HG02610 (cell line): ENCODE data around the gene PAQR5.

Source experiments
- ATAC-seq: cut with Tn5 transposase; IDR thresholded peaks from one replicate; pipeline ENCODE4 v1.9.1; 2021; ENCODE audit warnings: mild to moderate bottlenecking, moderate library complexity; ENCODE audit not compliant: unreplicated experiment

PAQR5 gene

GRCh38 chr15:69389426-69389825, 90.7 kb downstream of the PAQR5 start:
- no peak for ATAC-seq

DNA sequence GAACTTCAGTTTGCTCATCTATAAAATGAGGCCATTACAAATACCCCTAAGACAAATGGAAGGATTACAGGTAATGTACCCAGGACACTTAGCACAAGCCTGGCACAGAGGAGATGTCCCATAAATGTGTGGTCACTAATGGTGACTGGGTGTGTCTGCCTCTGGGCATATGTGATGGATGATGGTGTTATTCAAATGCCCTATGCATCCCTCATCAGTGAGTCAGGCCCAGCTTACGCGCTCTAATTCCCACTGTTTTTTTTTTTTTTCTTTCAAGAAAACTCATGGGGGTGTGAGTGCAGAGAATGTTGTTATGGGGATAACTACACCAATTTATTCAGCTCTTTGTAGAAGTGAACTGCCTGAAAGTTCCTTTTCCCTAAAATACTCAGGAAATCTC, 91.9 kb downstream of the PAQR5 start:
- no peak for ATAC-seq

DNA sequence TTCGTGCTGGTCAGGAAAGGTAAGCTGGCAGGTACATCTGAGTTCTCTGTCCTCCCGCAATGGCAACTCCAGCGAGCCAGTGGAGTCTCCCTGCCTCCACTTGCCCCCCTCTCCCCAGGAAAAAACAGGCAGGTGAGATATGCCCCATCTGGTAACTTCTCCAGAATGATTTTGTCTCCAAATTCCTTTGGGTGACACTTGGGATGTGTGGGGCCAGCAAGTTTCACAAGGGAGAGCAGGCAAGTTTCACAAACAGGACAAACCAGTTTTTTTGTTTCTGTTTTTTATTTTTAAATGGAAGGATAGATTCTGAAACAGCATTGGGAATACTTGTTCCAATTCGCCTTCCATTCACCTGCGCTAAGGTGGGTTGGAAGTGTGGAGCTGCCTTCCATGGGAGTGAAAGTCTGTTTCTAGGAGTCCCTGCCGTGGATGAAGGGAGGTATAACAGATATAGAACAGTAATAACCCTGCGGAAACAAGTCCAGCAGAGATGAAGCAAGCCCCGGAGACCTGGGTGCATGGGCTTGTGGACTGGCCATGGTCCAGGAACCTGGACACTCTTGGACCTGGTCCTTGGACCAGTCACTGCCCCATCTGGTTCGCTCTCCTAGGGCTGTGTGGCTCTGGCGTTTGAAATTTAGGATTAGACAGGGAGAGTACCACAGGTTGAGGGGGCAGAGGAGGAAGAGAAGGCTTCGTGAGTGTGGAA, 92.5 kb downstream of the PAQR5 start:
- ATAC-seq: no peak

- no peak for ATAC-seq
Observed at GRCh38 chr15:69392352-69392751, 93.6 kb downstream of the PAQR5 start.

DNA sequence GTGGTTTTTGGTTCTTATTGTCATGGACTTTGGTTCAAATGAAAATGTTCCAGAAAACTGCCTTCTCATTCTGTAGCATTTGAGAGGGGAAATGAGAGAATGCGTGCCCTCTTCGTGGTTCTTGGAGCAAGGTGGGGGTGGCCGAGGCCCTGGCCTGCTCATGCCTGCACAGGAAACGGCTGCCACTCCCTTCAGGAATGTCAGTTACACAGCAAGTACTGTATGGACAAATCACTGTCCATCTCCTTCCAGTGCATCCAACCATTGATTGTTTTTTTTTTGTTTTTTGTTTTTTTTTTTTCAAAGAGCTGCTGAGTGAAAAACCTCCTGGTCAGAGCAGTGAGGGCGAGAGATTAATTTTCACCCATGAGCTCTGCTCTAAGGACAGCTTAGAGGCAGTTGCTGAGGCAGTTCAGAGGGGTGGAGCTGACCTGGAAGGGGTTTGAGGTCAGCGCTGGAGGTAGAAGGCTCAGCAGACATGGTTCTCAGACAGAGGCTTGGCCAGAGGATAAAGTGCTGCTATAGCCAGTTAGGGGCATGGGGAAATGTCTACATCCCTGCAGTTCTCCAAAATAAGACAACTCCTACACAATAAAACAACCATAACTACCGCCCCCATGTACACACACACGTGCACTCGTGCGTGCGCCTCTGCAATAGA, 95.2 kb downstream of the PAQR5 start:
- ATAC-seq: no peak

GRCh38 chr15:69394556-69395282, 96.0 kb downstream of the PAQR5 start:
- ATAC-seq: no peak

DNA sequence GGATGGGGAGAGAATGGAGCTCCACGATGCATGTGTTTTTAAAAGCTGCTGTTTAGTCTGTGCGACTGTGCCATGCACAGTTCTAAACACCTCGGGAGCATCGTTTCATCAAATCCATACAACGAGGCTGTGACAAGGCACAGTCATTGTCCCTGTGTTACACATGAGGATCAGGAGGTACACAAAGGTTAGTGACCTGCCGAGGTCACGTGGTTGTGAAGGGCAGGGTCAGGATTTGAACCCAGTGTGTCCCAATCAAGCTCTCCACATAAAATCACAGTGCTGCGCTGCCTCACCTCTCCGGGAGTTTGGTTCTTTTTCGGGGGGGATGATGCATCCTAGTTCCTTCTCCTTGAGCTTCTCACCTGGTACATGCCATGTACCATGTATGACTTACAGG, 96.7 kb downstream of the PAQR5 start:
- no peak for ATAC-seq

- ATAC-seq: no peak
Observed at GRCh38 chr15:69395991-69396390, 97.3 kb downstream of the PAQR5 start.

DNA sequence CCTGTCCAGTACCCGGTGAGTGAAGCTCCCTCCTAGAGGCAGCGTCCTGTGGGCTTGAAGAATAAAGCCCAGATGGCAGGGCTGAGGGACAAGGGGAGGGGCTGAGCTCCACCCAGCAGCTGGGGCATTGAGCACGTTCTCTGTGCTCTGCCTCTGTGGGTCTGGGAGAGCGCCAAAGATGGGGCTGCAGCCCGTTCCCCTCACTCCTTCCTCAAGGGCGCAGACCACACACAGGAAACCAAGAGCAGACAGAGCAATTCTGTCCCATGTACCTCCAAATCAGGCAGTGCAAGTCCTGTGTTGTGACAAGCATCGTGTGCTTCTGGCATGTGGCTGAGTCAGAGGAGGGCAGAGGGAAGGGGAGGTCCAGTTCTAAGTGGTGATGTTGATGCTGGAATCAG, 99.8 kb downstream of the PAQR5 start:
- no peak for ATAC-seq

DNA sequence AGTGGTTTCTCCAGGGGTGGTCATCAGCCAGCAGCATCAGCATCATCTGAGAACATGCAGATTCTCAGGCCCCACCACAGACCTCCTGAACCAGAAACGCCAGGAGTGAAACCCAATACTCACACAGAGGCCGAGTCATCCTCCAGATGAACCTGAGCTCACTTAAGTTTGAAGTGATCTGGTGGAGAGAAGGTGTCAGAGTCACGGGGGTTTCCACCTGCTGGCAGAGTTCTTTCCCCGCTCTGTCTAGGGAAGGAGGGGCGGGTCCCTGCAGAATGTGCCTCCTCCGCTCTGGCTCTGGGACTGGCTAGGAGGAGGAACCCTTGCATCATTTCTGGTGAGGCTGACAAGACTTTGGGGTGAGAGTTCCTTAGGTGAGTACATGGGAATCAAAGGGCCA, 102.1 kb downstream of the PAQR5 start:
- no peak for ATAC-seq

DNA sequence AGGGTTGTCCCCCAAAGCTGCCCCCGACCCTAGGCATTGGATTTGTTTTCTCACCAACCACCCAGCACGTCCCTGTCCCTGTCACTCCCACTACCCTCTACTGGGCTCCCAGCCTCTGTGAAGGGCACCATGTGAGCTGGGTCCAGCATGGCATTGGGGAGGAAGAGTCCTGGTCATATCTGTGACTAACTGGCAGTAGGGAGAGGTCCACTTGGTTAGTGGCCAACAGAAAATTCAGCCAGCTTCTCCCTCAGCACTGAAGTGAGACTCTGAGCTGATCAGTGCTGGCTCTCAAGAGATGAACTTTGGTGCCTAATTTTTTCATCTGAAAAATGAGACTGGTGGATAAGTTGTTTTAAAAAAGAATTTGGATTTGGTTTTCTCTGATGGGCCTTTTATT, 104.1 kb downstream of the PAQR5 start:
- no peak for ATAC-seq

GRCh38 chr15:69403594-69403993, 104.9 kb downstream of the PAQR5 start:
- no peak for ATAC-seq

DNA sequence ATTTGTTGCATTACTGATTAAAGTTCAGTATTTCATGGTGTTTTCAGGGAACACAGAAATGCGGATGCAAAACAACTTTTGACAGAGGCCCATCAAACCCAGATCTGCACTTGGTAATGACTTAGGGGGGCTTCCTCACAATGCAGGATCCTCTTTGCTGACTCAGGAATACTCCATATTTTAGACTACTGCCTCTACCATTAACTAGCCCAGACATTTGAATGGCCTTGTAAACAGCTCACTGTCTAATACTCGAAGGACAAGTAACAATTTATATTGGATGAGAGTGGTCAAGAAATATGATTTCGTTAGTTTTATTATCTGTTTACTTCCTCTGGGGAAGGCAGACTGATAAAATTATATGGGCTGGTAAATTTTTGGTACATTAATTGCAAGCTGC, 106.4 kb downstream of the PAQR5 start:
- ATAC-seq: no peak

- no peak for ATAC-seq
Observed at GRCh38 chr15:69407719-69408400, 109.1 kb downstream of the PAQR5 start.

- no peak for ATAC-seq
Observed at GRCh38 chr15:69408841-69409240, 110.1 kb downstream of the PAQR5 start.

- ATAC-seq: no peak
Observed at GRCh38 chr15:69410248-69410874, 111.6 kb downstream of the PAQR5 start.

GRCh38 chr15:69412274-69412673, 113.6 kb downstream of the PAQR5 start:
- no peak for ATAC-seq

DNA sequence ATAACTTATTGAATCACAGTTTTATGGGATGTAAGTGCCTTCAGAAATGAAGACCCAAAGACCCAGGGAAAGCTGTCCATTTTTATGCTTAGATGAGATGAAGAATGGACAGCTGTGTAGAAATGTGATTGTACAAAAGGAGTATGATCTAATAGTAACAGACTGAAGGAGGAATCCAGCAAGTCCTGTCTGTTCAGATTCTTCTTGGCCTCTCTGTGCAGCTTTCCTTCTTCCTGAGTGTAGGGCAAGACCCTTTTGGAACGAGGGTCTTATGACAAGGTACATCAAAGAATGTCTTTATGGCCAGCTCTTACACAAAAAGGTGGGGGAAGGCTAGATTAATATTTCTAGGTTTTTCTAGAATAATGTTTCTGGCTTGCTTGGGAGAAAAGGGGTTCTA, 114.0 kb downstream of the PAQR5 start:
- ATAC-seq: no peak

DNA sequence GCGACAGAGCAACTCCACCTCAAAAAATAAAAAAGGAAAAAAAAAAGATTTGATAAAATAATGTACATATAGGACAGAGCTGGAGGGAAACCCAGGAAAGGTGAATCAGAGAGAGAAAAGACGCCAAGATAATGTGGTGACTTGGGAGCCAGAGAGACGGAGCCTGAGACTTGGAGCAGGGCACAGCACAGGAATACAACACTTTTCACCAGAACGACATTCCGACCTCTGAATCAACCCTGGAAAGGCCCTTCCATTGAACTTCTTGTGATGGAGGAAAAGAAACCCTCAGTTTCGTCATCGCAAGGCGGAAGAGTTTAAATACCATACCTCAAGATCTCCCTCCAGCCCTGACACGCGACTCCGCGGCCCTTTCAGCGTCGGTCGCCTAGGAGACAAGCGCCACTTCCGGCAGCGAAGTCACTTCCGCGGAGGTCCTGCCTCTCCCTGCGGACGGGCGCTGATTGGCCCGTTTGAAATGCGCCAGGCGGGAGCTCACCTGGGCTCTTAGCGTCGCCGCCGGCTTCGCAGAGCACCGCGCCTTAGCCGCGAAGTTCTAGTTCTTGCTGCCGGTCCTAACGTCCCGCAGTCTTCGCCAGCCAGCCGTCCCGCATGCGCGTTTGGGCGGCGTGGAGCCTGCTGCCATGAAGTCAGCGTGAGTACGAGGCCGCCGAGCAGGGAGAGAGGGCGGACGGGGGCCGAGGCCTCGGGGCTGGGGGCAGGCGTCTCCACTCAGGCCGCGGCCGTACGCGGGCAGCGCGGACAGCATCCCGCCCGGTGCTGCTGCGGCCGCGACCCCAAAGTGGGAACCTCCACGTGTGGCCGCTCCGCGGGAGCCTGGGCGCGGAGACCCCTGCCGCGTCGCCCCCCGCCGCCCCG, 115.3 kb downstream of the PAQR5 start, which contains the start of gene KIF23:
KIF23 (plus strand) TSS at position 528 of the 879 bp plus-strand sequence; CDS start at position 645, 117 bp downstream.
- peak; percentile 96 for ATAC-seq

DNA sequence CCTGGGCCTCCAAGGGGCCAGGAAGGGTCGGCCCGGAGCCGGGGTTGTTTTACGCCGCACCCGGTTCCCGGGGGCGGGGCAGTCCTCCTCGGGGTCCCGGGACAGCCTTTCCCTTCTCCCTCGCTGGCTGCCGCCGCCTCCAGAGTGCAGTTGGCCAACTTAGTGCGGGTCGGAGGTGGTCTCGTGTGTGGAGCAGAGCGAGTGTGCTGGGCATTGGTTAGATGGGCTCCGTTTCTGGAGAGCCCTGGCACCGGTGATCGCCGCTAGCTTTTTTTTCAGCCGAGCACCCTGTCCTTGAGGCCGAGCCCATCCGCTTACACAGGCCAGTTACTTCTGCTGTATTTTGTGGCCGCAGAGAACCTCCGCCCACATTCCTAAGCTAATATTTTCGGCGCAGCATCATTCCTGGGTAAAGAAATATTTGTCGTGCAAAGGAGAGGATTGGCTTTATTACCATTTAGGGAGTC, 116.0 kb downstream of the PAQR5 start:
- peak; percentile 24 for ATAC-seq
